Muscle layer of duodenum (tissue), 2 donors: ENCODE data around the gene MALAT1.
A peak's percentile ranks its signal among the peaks of the same experiment; 100 is the strongest.

Experiments used
- H3K27ac ChIP-seq: one replicate; pipeline ENCODE4 v1.7.0; 2013; ENCODE audit warnings: mild to moderate bottlenecking, low read length
- H3K27me3 ChIP-seq: one replicate; pipeline ENCODE4 v1.7.0; 2013; ENCODE audit warnings: low read depth, mild to moderate bottlenecking, control low read depth, low read length
- H3K36me3 ChIP-seq, 2 donors: one replicate each; pipeline ENCODE4 v1.7.0; 2013; ENCODE audit warnings: low read length in 2 of 2, control low read depth in 1 of 2, mild to moderate bottlenecking in 1 of 2; ENCODE audit not compliant: insufficient read depth in 2 of 2, control insufficient read depth in 1 of 2
- H3K4me1 ChIP-seq, 2 donors: one replicate each; pipeline ENCODE4 v1.7.0; 2013; ENCODE audit warnings: low read length in 2 of 2, mild to moderate bottlenecking in 2 of 2, control low read depth in 1 of 2, moderate library complexity in 1 of 2; ENCODE audit not compliant: insufficient read depth in 2 of 2, control insufficient read depth in 1 of 2
- H3K4me3 ChIP-seq, 2 donors: one replicate each; pipeline ENCODE4 v1.7.0; 2013; ENCODE audit warnings: low read length in 2 of 2, low read depth in 1 of 2, mild to moderate bottlenecking in 1 of 2
- H3K9me3 ChIP-seq, 2 donors: one replicate each; pipeline ENCODE4 v1.7.0; 2013; ENCODE audit warnings: low read length in 2 of 2, control low read depth in 1 of 2, mild to moderate bottlenecking in 1 of 2; ENCODE audit not compliant: control insufficient read depth in 1 of 2
- donor health status: healthy.

Gene MALAT1

DNA sequence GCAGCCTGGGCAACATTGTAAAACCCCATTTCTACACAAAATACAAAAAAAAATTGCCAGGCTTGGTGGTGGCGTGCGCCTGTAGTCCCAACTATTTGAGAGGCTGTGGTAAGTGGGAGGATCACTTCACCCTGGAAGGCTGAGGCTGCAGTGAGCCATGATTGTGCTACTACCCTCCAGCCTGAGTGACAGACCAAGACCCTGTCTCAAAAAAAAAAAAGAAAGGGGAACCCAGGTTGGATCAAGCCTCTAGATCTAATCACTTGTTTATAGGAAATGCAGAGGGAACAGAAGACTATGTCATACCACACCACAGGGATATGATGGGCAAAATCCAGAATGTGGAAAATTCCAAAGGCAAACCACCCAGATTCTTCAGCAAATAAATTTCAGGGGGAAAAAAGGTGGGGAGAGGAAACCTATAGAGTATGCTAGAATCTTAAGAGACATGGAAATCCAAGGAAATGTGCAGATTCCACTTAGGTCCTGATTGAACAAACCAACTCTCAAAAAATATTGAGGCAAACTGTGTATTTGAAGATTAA, 16.5 kb upstream of the MALAT1 start:
- Histone ChIP-seq H3K4me1 (peaks cover 16 to 28% of the 10 kb centered on the region in 2 donors), H3K27me3 (no peaks in the 10 kb centered on the region), H3K9me3 (no peaks in the 10 kb centered on the region), H3K4me3 (no peak overlapping the region), H3K27ac (peak overlapping the region; percentile 24), H3K36me3 (peaks cover 0 to 14% of the 10 kb centered on the region in 2 donors)

- no peak overlapping the region for H3K4me3 ChIP-seq
- H3K9me3 ChIP-seq, result no peaks in the 10 kb centered on the region
- H3K27ac ChIP-seq, result peak overlapping the region; percentile 89
- peaks cover 40 to 50% of the 10 kb centered on the region in 2 donors for H3K4me1 ChIP-seq
- peaks cover 0 to 25% of the 10 kb centered on the region in 2 donors for H3K36me3 ChIP-seq
- no peaks in the 10 kb centered on the region for H3K27me3 ChIP-seq
Observed at GRCh38 chr11:65485920-65486219, 13.0 kb upstream of the MALAT1 start.

DNA sequence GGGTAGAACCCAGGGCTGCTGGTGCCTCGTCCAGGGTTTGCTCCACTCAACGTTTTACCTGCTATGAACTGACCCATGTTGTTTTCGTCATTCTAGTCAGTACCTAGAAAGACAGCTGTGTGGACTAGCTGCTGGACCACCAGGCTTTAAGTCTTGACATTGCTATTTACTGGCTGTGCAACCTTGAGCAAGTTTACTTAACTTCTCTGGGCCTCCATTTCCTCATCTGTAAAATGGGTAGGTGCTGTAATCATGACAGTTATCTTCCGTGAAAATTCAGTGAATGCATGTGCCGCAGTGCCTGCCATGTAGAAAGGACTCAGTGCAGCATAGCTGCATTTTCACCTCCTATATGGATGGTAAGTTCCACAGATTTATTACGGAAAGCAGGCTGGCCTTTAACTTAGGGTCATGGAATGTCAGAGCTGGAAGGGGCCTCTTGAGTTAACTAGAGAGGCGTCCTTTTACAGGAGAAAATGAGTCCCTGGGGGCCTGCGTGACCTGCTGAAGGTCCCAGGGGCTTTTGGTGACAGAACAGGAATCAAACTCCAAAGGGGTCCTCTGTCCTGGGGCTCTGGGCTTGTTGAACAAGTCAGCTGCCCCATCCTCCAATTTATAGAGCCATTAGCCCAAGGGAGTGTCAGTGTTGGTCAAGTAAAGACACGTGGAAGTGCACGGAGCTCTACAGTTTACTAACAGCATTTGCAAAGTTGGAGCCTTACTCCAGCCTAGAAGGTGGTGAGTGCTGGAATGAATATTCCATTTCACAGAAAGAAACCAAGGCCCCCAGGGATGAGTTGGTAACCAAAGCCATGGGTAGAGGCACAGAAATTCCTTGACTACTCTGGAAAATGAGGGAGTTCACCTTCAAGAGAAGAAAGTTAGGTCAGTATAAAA, 12.0 kb upstream of the MALAT1 start:
- no peaks in the 10 kb centered on the region for H3K27me3 ChIP-seq
- no peaks in the 10 kb centered on the region for H3K9me3 ChIP-seq
- peaks cover 45 to 57% of the 10 kb centered on the region in 2 donors for H3K4me1 ChIP-seq
- peak overlapping the region; percentile 98 for H3K27ac ChIP-seq
- peaks cover 0 to 32% of the 10 kb centered on the region in 2 donors for H3K36me3 ChIP-seq
- peak overlapping the region in 1 of 2 donors; percentile 9 for H3K4me3 ChIP-seq

- Histone ChIP-seq H3K4me3 (peak overlapping the region; percentile 32 to 34), H3K27ac (peak overlapping the region; percentile 98), H3K4me1 (peaks cover 53 to 60% of the 10 kb centered on the region in 2 donors), H3K27me3 (no peaks in the 10 kb centered on the region), H3K9me3 (no peaks in the 10 kb centered on the region), H3K36me3 (peaks cover 0 to 41% of the 10 kb centered on the region in 2 donors)
Observed at GRCh38 chr11:65487467-65488272, 11.2 kb upstream of the MALAT1 start.

DNA sequence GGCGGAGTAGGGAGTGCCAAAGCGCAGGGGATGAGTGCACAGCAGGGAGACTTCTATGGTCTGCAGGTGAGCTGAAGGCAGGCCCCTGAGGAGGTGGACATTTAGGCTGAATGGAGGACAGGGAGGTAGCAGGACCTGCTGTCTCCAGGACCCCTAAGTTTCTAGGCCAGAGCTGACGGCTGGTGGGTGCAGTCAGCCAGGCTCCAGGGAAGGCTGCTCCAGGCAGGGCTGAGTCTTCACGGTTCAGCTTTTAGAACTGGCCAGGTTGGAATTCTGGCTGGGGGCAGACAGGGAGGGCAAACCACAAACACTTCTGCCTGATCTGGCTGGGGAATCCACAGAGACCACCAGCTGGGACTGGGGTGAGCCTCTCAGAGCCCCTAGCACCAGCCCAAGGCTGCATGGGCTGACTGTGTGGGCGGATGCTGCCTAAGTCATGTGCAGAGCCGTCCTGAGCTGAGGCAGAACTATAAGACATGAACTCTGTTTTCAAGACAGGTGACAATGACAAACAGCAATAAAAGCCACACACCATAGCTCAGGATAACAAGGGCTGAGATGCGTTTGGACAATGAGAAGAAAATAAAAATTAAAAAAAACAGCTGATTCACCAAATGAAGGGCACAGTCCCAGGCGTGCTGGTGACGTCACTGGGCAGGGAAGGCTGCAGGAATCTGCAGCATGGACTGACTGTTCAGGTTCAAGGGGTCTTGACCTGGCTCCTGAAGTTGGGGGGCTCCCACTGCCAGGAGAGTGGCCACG, 10.4 kb upstream of the MALAT1 start:
- Histone ChIP-seq H3K27ac (peak overlapping the region; percentile 98), H3K4me1 (peaks cover 57 to 65% of the 10 kb centered on the region in 2 donors), H3K4me3 (peak overlapping the region; percentile 32 to 34), H3K9me3 (no peaks in the 10 kb centered on the region), H3K27me3 (no peaks in the 10 kb centered on the region), H3K36me3 (peaks cover 0 to 47% of the 10 kb centered on the region in 2 donors)

DNA sequence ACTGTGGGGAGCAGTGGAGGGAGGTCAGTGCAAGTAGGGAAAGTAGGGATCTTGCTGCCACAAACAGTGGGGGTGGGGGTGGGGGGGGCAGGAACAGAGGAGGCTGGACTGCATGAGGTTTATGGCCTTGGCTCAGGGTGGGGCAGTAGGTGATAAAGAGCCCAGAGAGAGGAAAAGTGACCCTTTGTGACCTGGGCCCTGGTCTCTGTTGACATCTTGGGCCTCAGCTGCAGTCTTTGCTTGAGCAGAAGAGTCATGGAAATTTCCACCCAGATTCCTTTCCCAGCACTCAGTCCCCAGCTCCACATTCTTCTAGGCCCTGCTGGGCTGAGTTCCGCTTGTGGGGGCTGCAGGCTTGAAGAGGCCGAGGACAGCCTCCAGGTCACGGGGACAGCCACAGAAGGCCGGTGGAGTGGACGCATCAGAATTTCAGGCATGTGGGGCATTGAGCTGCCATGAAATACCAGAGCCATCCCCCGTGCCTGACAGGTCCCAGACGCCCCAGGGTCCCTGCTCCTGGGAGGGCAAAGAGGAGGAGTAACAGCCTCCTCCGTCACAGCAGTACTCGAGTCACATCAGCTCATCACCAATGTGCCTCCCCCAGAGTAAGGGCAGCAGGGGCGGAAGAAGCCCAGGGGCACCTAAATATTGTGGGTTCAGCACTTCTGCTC, 9.7 kb upstream of the MALAT1 start:
- H3K4me3 ChIP-seq, result peak overlapping the region in 1 of 2 donors; percentile 32
- no peaks in the 10 kb centered on the region for H3K9me3 ChIP-seq
- H3K27ac ChIP-seq, result peak overlapping the region; percentile 98
- no peaks in the 10 kb centered on the region for H3K27me3 ChIP-seq
- H3K4me1 ChIP-seq, result peaks cover 57 to 70% of the 10 kb centered on the region in 2 donors
- peaks cover 0 to 50% of the 10 kb centered on the region in 2 donors for H3K36me3 ChIP-seq

- Histone ChIP-seq H3K4me3 (peak overlapping the region in 1 of 2 donors; percentile 32), H3K36me3 (peaks cover 0 to 50% of the 10 kb centered on the region in 2 donors), H3K4me1 (peaks cover 57 to 77% of the 10 kb centered on the region in 2 donors), H3K9me3 (no peaks in the 10 kb centered on the region), H3K27ac (peak overlapping the region; percentile 98), H3K27me3 (no peaks in the 10 kb centered on the region)
Observed at GRCh38 chr11:65489706-65490320, 9.0 kb upstream of the MALAT1 start.

GRCh38 chr11:65491163-65491465, 7.7 kb upstream of the MALAT1 start:
- H3K9me3 ChIP-seq, result no peaks in the 10 kb centered on the region
- H3K27me3 ChIP-seq, result no peaks in the 10 kb centered on the region
- H3K36me3 ChIP-seq, result peaks cover 0 to 50% of the 10 kb centered on the region in 2 donors
- peaks cover 57 to 75% of the 10 kb centered on the region in 2 donors for H3K4me1 ChIP-seq
- peak overlapping the region; percentile 98 for H3K27ac ChIP-seq
- peak overlapping the region in 1 of 2 donors; percentile 50 for H3K4me3 ChIP-seq

GRCh38 chr11:65491614-65492386, 7.0 kb upstream of the MALAT1 start:
- Histone ChIP-seq H3K4me1 (peaks cover 57 to 70% of the 10 kb centered on the region in 2 donors), H3K4me3 (peak overlapping the region; percentile 3 to 50), H3K36me3 (peaks cover 0 to 54% of the 10 kb centered on the region in 2 donors), H3K27me3 (no peaks in the 10 kb centered on the region), H3K27ac (peak overlapping the region; percentile 98), H3K9me3 (no peaks in the 10 kb centered on the region)

- peak overlapping the region; percentile 3 to 50 for H3K4me3 ChIP-seq
- peak overlapping the region; percentile 98 for H3K27ac ChIP-seq
- no peaks in the 10 kb centered on the region for H3K9me3 ChIP-seq
- no peaks in the 10 kb centered on the region for H3K27me3 ChIP-seq
- peaks cover 55 to 64% of the 10 kb centered on the region in 2 donors for H3K4me1 ChIP-seq
- H3K36me3 ChIP-seq, result peaks cover 0 to 59% of the 10 kb centered on the region in 2 donors
Observed at GRCh38 chr11:65492387-65492636, 6.5 kb upstream of the MALAT1 start.
